Dedifferentiated amniotic fluid mesenchymal stem cell (primary cell): Measurements from ENCODE around the gene MED25.

Experiments used
- DNase-seq: peaks from one replicate; pipeline ENCODE4 v3.0.0-alpha.2; 2016; ENCODE audit errors: extremely low spot score

Gene MED25

GRCh38 chr19:49844138-49845095 lies 26.3 kb downstream of the MED25 start:
- no peak for DNase-seq

- no peak for DNase-seq
These were observed 27.3 kb downstream of the MED25 start for GRCh38 chr19:49845414-49845813.

GRCh38 chr19:49846408-49846807 lies 28.3 kb downstream of the MED25 start:
- DNase-seq: no peak

GRCh38 chr19:49847731-49848696 lies 29.9 kb downstream of the MED25 start:
- peak; percentile 60 for DNase-seq

GRCh38 chr19:49848938-49849337 lies 30.8 kb downstream of the MED25 start:
- DNase-seq: no peak

- no peak for DNase-seq
These were observed 31.5 kb downstream of the MED25 start for GRCh38 chr19:49849433-49850220.

- no peak for DNase-seq
These were observed 32.1 kb downstream of the MED25 start for GRCh38 chr19:49850221-49850486.

- peak; percentile 90 for DNase-seq
These were observed 32.6 kb downstream of the MED25 start, which contains the start of gene PTOV1 for GRCh38 chr19:49850487-49851342. Gene PTOV1, plus strand, starts transcription at chr19:49851159.

- DNase-seq: no peak
These were observed 33.6 kb downstream of the MED25 start for GRCh38 chr19:49851456-49852259.

- DNase-seq: no peak
These were observed 34.6 kb downstream of the MED25 start for GRCh38 chr19:49852631-49853126.

- no peak for DNase-seq
These were observed 35.8 kb downstream of the MED25 start for GRCh38 chr19:49853852-49854377.

GRCh38 chr19:49854378-49855263 lies 36.5 kb downstream of the MED25 start:
- DNase-seq: no peak

GRCh38 chr19:49855277-49855675 lies 37.2 kb downstream of the MED25 start:
- no peak for DNase-seq

GRCh38 chr19:49855676-49856573 lies 37.8 kb downstream of the MED25 start:
- DNase-seq: no peak

GRCh38 chr19:49856574-49857021 lies 38.5 kb downstream of the MED25 start:
- no peak for DNase-seq

- no peak for DNase-seq
These were observed 39.2 kb downstream of the MED25 start for GRCh38 chr19:49857061-49857837.

- DNase-seq: no peak
These were observed 39.7 kb downstream of the MED25 start for GRCh38 chr19:49857838-49858087.
